Tibial artery (tissue), 4 donors: Measurements from ENCODE around the gene AFAP1L2.

Experiments used
- DNase-seq, 2 donors: peaks; one replicate each; pipeline ENCODE4 v3.0.0-alpha.2; 2019
- H3K27ac ChIP-seq, 2 donors: fragments of 200-600 bp; sonication (generic) in 1 of 2; 1 replicate in 1 of 2; 2 replicates in 1 of 2; pipeline ENCODE4 v1.5.1; 2018 to 2019; ENCODE audit warnings: mild to moderate bottlenecking in 1 of 2
- H3K27me3 ChIP-seq, 2 donors: fragments of 200-600 bp; sonication (generic) in 1 of 2; one replicate each; pipeline versions ENCODE4 v1.5.1 to v1.6.0; 2016 to 2019
- H3K36me3 ChIP-seq, 3 donors: fragments of 200-600 bp; sonication (generic) in 2 of 3; one replicate each; pipeline ENCODE4 v1.5.1; 2016 to 2019; ENCODE audit warnings: mild to moderate bottlenecking in 2 of 3
- H3K4me1 ChIP-seq, 4 donors: fragments of 200-600 bp; sonication (generic) in 2 of 4; 1 replicate in 3 of 4; 2 replicates in 1 of 4; pipeline ENCODE4 v1.5.1; 2016 to 2019
- H3K4me3 ChIP-seq, 2 donors: fragments of 200-600 bp; sonication (generic) in 1 of 2; 1 replicate in 1 of 2; 2 replicates in 1 of 2; pipeline ENCODE4 v1.5.1; 2018 to 2019; ENCODE audit warnings: mild to moderate bottlenecking in 2 of 2
- H3K9me3 ChIP-seq, 3 donors: fragments of 200-600 bp; sonication (generic) in 1 of 3; one replicate each; pipeline ENCODE4 v1.5.1; 2016 to 2019
- CTCF ChIP-seq, 2 experiments: fragments of 200-600 bp in 1 of 2; fragments of 450-650 bp in 1 of 2; IDR thresholded peaks; one replicate each; pipeline ENCODE4 v1.5.1; 2017 to 2019; ENCODE audit warnings: antibody characterized with exemption in 2 of 2, mild to moderate bottlenecking in 1 of 2, moderate library complexity in 1 of 2
- intact Hi-C: fragments of 100-400 bp; cut with DNase I; formaldehyde crosslinking; loops from one replicate; pipeline ENCODE4 v1.15.0; 2023; ENCODE audit warnings: low total_unique reads

Gene AFAP1L2

GRCh38 chr10:114316744-114317143 is 87.6 kb downstream of the AFAP1L2 start:
- H3K4me1 ChIP-seq: no peaks in the 10 kb centered on the region
- peaks cover 0 to 43% (median 11%) of the 10 kb centered on the region in 3 donors for H3K36me3 ChIP-seq
- peak in 1 of 2 donors; percentile 10 for DNase-seq
- H3K27me3 ChIP-seq: no peaks in the 10 kb centered on the region
- H3K4me3 ChIP-seq: no peak overlapping the region
- intact Hi-C loops: no loop called here
- no peak overlapping the region for H3K27ac ChIP-seq
- TF ChIP-seq CTCF (IDR thresholded peaks at IDR 0.05): no peak
- H3K9me3 ChIP-seq: no peaks in the 10 kb centered on the region

- no peak overlapping the region for H3K27ac ChIP-seq
- no peak for TF ChIP-seq CTCF (IDR thresholded peaks at IDR 0.05)
- peak in 1 of 2 donors; percentile 51 for DNase-seq
- no peak overlapping the region for H3K4me3 ChIP-seq
- peaks cover 0 to 44% (median 11%) of the 10 kb centered on the region in 3 donors for H3K36me3 ChIP-seq
- intact Hi-C loops: no loop called here
- H3K9me3 ChIP-seq: no peaks in the 10 kb centered on the region
- H3K27me3 ChIP-seq: no peaks in the 10 kb centered on the region
- H3K4me1 ChIP-seq: no peaks in the 10 kb centered on the region
Measured at GRCh38 chr10:114315566-114316420, 88.5 kb downstream of the AFAP1L2 start.

- H3K4me1 ChIP-seq: peaks cover 0 to 7% (median 0%) of the 10 kb centered on the region in 4 donors
- H3K27me3 ChIP-seq: no peaks in the 10 kb centered on the region
- intact Hi-C loops: no loop called here
- no peak for DNase-seq
- H3K4me3 ChIP-seq: no peak overlapping the region
- peaks cover 0 to 46% (median 11%) of the 10 kb centered on the region in 3 donors for H3K36me3 ChIP-seq
- no peaks in the 10 kb centered on the region for H3K9me3 ChIP-seq
- TF ChIP-seq CTCF (IDR thresholded peaks at IDR 0.05): no peak
- no peak overlapping the region for H3K27ac ChIP-seq
Measured at GRCh38 chr10:114313866-114314265, 90.4 kb downstream of the AFAP1L2 start.

GRCh38 chr10:114313139-114313538 is 91.2 kb downstream of the AFAP1L2 start:
- H3K27me3 ChIP-seq: no peaks in the 10 kb centered on the region
- intact Hi-C loops: no loop called here
- H3K4me3 ChIP-seq: no peak overlapping the region
- H3K4me1 ChIP-seq: peaks cover 0 to 12% (median 0%) of the 10 kb centered on the region in 4 donors
- no peak overlapping the region for H3K27ac ChIP-seq
- no peaks in the 10 kb centered on the region for H3K9me3 ChIP-seq
- DNase-seq: peak in 1 of 2 donors; percentile 45
- TF ChIP-seq CTCF (IDR thresholded peaks at IDR 0.05): no peak
- peaks cover 0 to 47% (median 11%) of the 10 kb centered on the region in 3 donors for H3K36me3 ChIP-seq

- H3K4me1 ChIP-seq: peaks cover 0 to 15% (median 0%) of the 10 kb centered on the region in 4 donors
- intact Hi-C loops: no loop called here
- no peak overlapping the region for H3K4me3 ChIP-seq
- H3K27ac ChIP-seq: no peak overlapping the region
- no peaks in the 10 kb centered on the region for H3K9me3 ChIP-seq
- peaks cover 0 to 47% (median 11%) of the 10 kb centered on the region in 3 donors for H3K36me3 ChIP-seq
- TF ChIP-seq CTCF (IDR thresholded peaks at IDR 0.05): no peak
- DNase-seq: peak in 1 of 2 donors; percentile 55
- no peaks in the 10 kb centered on the region for H3K27me3 ChIP-seq
Measured at GRCh38 chr10:114311496-114312209, 92.6 kb downstream of the AFAP1L2 start.
